AG09309 (cell line): ENCODE results near the gene ELOVL1.
A peak's percentile ranks its signal among the peaks of the same experiment; 100 is the strongest.
"Not testable (repeated sequence)": the region's sequence is repeated elsewhere in the genome, so short reads cannot be mapped to it uniquely, and the experiment has no call there.

ENCODE experiments used
- DNase-seq: peaks from one replicate; pipeline ENCODE4 v3.0.0-alpha.2; 2010; ENCODE audit warnings: low read depth
- H3K4me3 ChIP-seq: 2 replicates; pipeline ENCODE4 v1.5.1; 2011; ENCODE audit warnings: mild to moderate bottlenecking, low read depth, low read length, moderate library complexity; ENCODE audit not compliant: control insufficient read depth
- TF ChIP-seq, protein P1 (sequence below): IDR thresholded peaks from 2 replicates; pipeline ENCODE4 v1.5.1; 2011; ENCODE audit warnings: mild to moderate bottlenecking, low read depth, low read length, inconsistent platforms; ENCODE audit not compliant: insufficient read depth, control insufficient read depth; ENCODE audit errors: missing control alignments

ELOVL1 gene

DNA sequence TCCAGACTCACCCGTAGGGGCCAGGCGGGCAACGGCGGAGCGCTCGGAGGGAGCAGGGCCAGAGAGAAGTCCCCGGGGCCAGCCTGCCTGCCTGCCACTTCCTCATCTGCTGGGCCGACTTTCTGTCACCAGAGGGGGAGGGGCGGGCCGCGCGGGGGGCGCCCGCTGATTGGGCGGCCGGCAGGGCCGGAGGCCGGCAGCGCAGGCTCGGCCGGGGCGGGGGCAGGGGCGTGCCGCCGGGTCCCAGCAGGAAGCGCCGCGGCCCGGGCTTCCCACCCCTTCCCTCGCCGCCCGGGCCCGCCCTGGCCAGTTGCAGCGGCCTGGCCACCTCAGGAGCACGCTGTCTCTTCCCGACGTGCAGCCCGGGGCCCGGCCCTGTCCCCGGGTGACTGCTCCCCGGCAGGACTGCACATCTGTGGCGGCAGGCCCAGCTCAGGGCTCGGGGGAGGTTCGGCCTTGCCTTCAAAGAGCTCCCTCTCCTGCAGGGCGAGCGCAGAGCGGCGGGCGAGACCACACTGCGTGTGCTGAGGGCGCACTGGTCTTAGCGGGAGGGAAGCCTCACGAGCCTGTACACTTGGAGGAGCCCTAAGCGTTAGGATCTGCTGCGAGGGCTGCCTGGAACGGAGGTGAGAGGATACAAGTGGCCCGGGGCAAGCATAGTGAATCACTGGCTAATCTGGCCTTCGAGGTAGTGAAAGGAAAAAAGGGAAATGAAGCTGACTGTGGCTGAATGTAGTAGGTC is at the start of gene ELOVL1:
ELOVL1 (minus strand) TSS at position 108 of the 742 bp plus-strand sequence. CDS start 2,402 bp downstream, outside the sequence.
- TF ChIP-seq, protein P1, sequence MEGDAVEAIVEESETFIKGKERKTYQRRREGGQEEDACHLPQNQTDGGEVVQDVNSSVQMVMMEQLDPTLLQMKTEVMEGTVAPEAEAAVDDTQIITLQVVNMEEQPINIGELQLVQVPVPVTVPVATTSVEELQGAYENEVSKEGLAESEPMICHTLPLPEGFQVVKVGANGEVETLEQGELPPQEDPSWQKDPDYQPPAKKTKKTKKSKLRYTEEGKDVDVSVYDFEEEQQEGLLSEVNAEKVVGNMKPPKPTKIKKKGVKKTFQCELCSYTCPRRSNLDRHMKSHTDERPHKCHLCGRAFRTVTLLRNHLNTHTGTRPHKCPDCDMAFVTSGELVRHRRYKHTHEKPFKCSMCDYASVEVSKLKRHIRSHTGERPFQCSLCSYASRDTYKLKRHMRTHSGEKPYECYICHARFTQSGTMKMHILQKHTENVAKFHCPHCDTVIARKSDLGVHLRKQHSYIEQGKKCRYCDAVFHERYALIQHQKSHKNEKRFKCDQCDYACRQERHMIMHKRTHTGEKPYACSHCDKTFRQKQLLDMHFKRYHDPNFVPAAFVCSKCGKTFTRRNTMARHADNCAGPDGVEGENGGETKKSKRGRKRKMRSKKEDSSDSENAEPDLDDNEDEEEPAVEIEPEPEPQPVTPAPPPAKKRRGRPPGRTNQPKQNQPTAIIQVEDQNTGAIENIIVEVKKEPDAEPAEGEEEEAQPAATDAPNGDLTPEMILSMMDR, result peak; percentile 35

DNA sequence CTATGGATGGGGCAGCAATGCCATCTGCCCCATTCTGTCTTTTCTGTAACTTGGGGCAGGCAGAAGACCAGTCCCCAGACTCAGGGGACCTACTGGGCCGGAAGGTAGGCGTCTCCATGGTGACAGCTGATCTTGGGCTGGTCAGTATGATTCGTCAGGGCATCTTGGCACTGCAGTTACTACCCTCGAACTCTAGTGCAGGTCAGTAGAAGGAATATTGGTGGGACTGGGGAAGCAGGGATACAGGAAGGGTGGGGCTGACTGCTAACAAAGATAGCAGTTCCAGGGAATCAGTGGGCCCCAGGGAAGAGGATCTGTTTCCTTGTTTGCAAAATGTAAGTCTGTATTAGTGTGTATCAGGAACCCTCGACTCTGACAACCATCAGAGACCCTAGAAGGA is 48.1 kb upstream of the ELOVL1 start:
- TF ChIP-seq, protein P1, result no peak
- no peak for DNase-seq
- no peak overlapping the region for H3K4me3 ChIP-seq

More for the DNA sequence above, at the start of gene ELOVL1:
- peak; percentile 37 for DNase-seq
- H3K4me3 ChIP-seq, result peak within 1 kb of the TSS; percentile 97

DNA sequence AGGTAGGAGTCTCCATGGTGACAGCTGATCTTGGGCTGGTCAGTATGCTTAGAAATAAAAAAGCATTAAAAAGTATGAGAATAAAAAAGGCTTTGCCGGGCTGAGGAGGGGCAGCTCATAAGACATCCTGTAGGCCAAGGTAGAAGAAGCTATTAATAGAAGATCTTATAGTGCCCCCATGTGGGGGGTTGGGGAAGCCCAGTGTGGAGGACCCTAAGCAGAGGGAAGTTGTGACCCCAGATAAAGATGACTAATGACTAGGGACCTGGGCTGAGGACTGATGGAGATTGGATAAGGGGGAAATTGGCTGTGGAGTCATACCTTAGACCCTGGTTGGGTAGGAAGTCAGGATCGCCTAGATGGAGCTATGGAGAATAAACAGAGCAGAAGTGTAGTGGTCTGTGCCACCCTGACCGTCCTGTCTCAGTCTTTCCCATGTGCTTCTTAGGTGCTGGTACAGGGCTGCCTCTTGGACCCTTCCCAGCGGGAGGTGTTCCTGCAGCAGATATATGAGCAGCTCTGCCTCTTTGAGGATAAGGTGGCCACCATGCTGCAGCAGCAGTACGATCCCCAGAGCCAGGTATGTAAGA is 46.9 kb upstream of the ELOVL1 start:
- DNase-seq, result no peak
- TF ChIP-seq, protein P1, result peak; percentile 60
- H3K4me3 ChIP-seq, result no peak overlapping the region

DNA sequence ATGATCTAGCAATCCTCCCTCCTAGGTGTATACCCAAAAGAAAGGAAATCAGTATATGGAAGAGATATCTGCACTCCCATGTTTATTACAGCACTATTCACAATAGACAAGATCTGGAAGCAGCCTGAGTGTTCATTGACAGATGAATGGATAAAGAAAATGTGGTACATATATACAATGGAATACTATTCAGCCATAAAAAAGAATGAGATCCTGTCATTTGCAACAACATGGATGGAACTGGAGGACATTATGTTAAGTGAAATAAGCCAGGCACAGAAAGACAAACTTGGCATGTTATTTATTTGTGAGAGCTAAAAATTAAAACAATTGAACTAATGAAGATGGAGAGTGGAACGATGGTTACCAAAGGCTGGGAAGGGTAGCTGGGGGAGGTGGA is 45.6 kb upstream of the ELOVL1 start:
- not testable (repeated sequence) for H3K4me3 ChIP-seq, DNase-seq

DNA sequence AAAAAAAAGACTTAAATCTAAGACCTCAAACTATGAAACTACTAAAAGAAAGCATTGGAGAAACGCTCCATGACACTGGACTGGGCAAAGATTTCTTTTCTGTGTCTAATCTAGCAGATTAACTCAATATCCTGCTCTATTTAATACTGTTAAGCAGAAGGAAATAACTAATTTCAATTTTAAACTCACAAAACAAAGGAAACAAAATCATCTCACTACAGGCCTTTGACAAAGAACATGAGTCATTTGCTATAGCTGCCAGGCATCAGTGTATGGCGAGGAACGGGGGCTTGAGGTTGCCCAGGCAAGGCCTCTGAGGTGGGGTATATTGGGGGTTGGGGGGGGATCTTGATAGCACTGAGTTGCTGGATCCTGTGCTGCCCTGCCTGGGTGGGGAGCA is 42.8 kb upstream of the ELOVL1 start:
- H3K4me3 ChIP-seq, result no peak overlapping the region
- TF ChIP-seq, protein P1, result no peak
- no peak for DNase-seq

DNA sequence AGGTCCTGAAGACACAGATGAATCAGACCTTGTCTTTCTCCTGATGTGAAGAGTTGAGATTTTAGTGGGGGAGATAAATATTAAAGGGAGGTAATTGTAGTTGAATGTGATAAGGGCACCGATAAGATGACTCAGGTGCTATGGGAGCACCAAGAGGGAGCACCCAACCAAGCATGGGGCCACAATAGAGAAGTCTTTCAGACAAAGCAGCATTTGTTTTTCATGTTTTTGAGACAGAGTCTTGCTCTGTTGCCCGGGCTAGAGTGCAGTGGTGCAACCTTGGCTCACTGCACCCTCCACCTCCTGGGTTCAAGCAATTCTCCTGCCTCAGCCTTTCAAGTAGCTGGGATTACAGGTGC is 38.0 kb upstream of the ELOVL1 start:
- H3K4me3 ChIP-seq, result no peak overlapping the region
- DNase-seq, result no peak
- TF ChIP-seq, protein P1, result no peak

DNA sequence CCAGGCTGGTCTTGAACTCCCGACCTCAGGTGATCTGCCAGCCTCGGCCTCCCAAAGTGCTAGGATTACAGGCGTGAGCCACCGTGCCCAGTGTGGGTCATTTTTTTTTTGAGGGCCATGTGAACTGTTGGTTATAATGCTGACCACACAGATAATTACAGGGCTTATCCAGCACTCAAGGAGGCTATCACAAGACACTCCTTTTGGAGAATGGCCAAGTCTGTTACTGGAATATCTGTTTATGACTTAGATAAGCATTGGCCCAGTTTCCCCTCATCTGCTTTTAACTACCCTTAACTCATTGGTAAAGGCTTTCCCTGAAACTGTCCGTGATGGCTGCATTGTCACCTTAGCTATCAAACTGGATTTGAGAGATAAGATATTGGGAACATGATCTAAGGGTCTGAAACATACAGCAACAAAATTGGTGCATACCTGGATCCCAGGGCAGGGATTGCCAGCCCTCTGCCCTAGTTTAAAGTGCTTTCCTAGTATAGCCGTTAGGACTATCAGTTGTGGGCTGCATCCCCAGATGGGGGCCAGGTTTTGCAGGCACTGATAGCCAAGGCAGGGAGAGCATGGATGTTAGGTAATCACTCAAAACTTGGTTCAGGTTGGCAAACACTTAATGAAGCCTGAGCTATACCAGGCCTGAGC is 37.5 kb upstream of the ELOVL1 start:
- TF ChIP-seq, protein P1, result no peak
- no peak for DNase-seq
- H3K4me3 ChIP-seq, result no peak overlapping the region
